ACC112 (cell line): ENCODE results near the gene TRIM74.
"Not testable (repeated sequence)": the region's sequence is repeated elsewhere in the genome, so short reads cannot be mapped to it uniquely, and the experiment has no call there.

ENCODE experiments used
- H2AFZ ChIP-seq: fragments of 200-600 bp; sonication (generic); one replicate; pipeline ENCODE4 v1.6.0; 2017; ENCODE audit warnings: antibody characterized with exemption, low read length; ENCODE audit not compliant: unreplicated experiment
- H3K27ac ChIP-seq: fragments of 200-600 bp; sonication (generic); 2 replicates; pipeline ENCODE4 v1.5.1; 2014; ENCODE audit warnings: low read depth, mild to moderate bottlenecking, antibody characterized with exemption, low read length, moderate library complexity
- H3K27me3 ChIP-seq: fragments of 200-600 bp; sonication (generic); 2 replicates; pipeline ENCODE4 v1.6.1; 2014; ENCODE audit warnings: mild to moderate bottlenecking, antibody characterized with exemption, low read length, moderate library complexity, mixed read lengths; ENCODE audit not compliant: insufficient read depth
- H3K36me3 ChIP-seq: fragments of 200-600 bp; sonication (generic); 2 replicates; pipeline ENCODE4 v1.6.1; 2016; ENCODE audit warnings: mild to moderate bottlenecking, antibody characterized with exemption, low read length, moderate library complexity, mixed read lengths; ENCODE audit not compliant: insufficient read depth
- H3K4me1 ChIP-seq: fragments of 200-600 bp; sonication (generic); one replicate; pipeline ENCODE4 v1.6.1; 2016; ENCODE audit warnings: low read length, mixed read lengths; ENCODE audit not compliant: insufficient read depth, unreplicated experiment, control insufficient read depth
- H3K4me3 ChIP-seq: fragments of 200-600 bp; sonication (generic); 2 replicates; pipeline ENCODE4 v1.5.1; 2014; ENCODE audit warnings: mild to moderate bottlenecking, low read depth, low read length
- H3K79me2 ChIP-seq: fragments of 200-600 bp; sonication (generic); one replicate; pipeline ENCODE4 v1.6.0; 2016; ENCODE audit warnings: low read length; ENCODE audit not compliant: control insufficient read depth, unreplicated experiment, insufficient read depth

Gene TRIM74

GRCh38 chr7:72954563-72955198 lies 14.6 kb downstream of the TRIM74 start:
- H3K4me1 ChIP-seq, H3K4me3 ChIP-seq, H3K79me2 ChIP-seq, H3K27ac ChIP-seq, H3K36me3 ChIP-seq, H2AFZ ChIP-seq, H3K27me3 ChIP-seq: not testable (repeated sequence)

DNA sequence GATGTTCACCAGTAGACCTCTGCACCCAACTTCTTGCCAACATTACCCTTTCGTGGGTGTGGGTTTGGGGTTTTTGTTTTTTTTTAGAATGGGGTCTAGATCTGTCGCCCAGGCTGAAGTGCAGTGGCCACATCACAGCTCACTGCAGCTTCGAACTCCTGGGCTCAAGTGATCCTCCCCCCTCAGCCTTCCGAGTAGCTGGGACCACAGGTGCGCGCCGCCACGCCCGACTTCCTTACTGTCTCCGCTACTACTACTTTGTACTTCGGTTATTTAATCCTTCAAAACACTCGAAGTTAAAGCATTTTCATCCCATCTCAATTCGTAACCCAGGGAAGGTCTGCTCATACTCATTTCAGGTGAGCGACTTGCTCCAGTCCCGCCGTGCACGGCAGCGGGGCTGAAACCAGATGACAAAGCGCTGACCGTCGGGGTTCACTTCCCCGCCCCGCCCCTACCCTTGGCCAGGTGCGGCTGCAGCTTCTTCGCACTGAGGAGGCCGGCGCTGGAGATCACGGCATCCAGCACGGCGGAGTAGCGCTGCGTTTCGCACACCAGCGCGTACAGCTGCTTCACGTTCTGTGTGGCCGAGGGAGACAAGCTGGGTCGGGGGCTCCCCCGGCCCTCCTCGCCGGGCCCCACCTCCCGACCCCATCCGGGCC lies 15.2 kb downstream of the TRIM74 start:
- not testable (repeated sequence) for H3K27ac ChIP-seq, H3K79me2 ChIP-seq, H3K36me3 ChIP-seq, H3K27me3 ChIP-seq, H3K4me1 ChIP-seq, H2AFZ ChIP-seq
- H3K4me3 ChIP-seq: peak overlapping the region; percentile 57; the same call in 1 of the 2 replicates

- H3K27me3 ChIP-seq, H3K79me2 ChIP-seq, H3K4me3 ChIP-seq, H2AFZ ChIP-seq, H3K4me1 ChIP-seq, H3K36me3 ChIP-seq, H3K27ac ChIP-seq: not testable (repeated sequence)
These were observed 18.8 kb downstream of the TRIM74 start for GRCh38 chr7:72950432-72950831.

- H3K4me1 ChIP-seq, H3K79me2 ChIP-seq, H3K4me3 ChIP-seq, H2AFZ ChIP-seq, H3K36me3 ChIP-seq, H3K27me3 ChIP-seq, H3K27ac ChIP-seq: not testable (repeated sequence)
These were observed 19.6 kb downstream of the TRIM74 start for GRCh38 chr7:72949686-72950085.

- H2AFZ ChIP-seq, H3K36me3 ChIP-seq, H3K79me2 ChIP-seq, H3K27me3 ChIP-seq, H3K4me1 ChIP-seq, H3K4me3 ChIP-seq, H3K27ac ChIP-seq: not testable (repeated sequence)
These were observed 20.0 kb downstream of the TRIM74 start for GRCh38 chr7:72949276-72949675.

- not testable (repeated sequence) for H3K36me3 ChIP-seq, H3K27me3 ChIP-seq, H3K79me2 ChIP-seq, H3K4me1 ChIP-seq, H2AFZ ChIP-seq, H3K27ac ChIP-seq, H3K4me3 ChIP-seq
These were observed 20.6 kb downstream of the TRIM74 start for GRCh38 chr7:72948714-72949113.

DNA sequence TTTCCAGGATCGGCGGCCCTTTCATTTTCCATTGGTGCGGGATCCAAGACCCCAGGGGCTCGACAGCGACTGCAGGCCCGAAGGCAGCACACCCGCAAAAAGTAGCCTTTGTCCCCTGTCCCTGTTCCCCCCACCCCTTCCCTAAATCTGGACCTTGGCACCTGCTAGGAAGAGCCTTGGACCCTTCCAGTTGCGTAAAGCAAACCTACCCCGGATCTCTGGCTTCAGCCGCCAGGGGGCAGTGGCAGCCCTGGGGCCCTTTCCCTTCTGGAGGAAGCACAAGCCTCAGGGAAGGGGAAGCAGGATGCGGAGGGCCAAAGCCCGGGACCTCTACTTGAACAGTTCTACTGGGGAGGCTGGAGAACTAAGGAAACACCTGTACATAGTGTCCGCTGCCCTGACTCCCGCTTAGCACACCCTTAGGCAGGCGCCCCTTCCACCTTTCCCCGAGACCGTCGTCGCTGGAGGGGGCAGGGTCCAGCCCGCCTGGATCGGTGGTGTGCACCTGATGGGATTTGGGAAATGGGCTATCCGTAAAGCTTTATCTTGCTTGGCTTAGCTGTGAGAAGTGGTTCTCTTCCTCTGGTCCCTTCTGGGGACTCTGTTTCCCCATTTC lies 23.0 kb downstream of the TRIM74 start:
- H3K27ac ChIP-seq, H3K4me3 ChIP-seq, H3K79me2 ChIP-seq, H3K4me1 ChIP-seq, H3K36me3 ChIP-seq, H2AFZ ChIP-seq, H3K27me3 ChIP-seq: not testable (repeated sequence)

DNA sequence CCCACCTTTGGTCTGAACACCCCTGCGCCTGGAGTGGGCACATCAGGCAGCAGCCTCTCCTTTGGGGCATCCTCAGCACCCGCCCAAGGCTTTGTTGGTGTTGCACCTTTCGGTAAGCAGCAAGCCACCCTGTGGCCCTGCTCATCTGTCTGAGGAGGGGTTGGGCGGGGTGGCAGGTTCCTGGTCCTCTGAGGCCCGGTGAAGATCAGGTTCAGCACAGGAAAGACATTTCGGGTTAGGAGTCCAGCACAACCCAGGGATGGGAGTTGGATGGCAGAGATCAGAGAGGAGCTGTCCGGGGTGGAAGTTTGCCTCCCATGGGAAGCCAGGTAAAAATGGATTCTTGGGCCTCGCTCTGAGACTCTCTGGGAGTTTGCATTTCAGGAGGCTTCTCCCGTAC lies 23.7 kb downstream of the TRIM74 start:
- H3K36me3 ChIP-seq, H3K4me3 ChIP-seq, H3K79me2 ChIP-seq, H3K4me1 ChIP-seq, H3K27ac ChIP-seq, H2AFZ ChIP-seq, H3K27me3 ChIP-seq: not testable (repeated sequence)

DNA sequence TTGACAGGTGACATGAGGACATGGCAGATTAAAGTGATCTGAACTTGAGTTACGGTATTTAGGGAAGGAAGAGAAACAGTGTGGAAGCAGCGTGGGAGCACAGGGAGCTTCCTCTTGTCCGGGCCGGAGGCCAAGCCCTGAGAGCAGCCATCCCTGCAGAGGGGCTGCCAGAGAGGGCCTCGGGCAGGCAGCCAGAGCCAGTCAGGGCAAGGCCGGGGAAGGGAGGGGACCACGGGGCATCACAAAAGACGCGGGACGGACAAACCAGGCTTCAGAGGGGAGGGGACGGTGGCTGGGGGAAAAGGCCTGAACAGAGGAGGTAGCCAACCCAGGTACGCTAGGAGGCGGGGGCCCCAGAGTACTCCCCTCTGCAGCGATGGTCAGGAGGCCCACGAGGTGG lies 24.3 kb downstream of the TRIM74 start:
- not testable (repeated sequence) for H3K27me3 ChIP-seq, H3K79me2 ChIP-seq, H3K4me3 ChIP-seq, H3K27ac ChIP-seq, H2AFZ ChIP-seq, H3K36me3 ChIP-seq, H3K4me1 ChIP-seq

- not testable (repeated sequence) for H3K4me3 ChIP-seq, H3K27ac ChIP-seq, H3K79me2 ChIP-seq, H3K27me3 ChIP-seq, H2AFZ ChIP-seq, H3K4me1 ChIP-seq, H3K36me3 ChIP-seq
These were observed 26.3 kb downstream of the TRIM74 start for GRCh38 chr7:72942956-72943355.

DNA sequence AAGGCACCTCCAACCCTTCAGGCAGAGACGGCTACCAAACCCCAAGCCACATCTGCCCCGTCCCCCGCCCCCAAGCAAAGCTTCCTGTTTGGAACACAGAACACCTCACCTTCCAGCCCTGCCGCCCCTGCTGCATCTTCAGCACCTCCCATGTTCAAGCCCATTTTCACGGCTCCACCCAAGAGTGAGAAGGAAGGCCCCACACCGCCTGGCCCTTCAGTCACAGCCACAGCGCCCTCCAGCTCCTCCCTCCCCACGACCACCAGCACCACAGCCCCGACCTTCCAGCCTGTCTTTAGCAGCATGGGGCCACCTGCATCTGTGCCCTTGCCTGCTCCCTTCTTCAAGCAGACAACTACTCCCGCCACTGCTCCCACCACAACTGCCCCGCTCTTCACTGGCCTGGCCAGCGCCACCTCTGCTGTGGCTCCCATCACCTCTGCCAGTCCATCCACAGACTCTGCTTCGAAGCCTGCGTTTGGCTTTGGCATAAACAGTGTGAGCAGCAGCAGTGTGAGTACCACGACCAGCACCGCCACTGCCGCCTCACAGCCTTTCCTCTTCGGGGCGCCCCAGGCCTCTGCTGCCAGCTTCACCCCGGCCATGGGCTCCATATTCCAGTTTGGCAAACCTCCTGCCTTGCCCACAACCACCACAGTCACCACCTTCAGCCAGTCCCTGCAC lies 27.1 kb downstream of the TRIM74 start:
- H3K27ac ChIP-seq, H3K4me1 ChIP-seq, H3K27me3 ChIP-seq, H3K79me2 ChIP-seq, H3K4me3 ChIP-seq, H3K36me3 ChIP-seq, H2AFZ ChIP-seq: not testable (repeated sequence)
